ENCODE measurements around the gene IMPG1.
"Not testable (repeated sequence)": the region's sequence is repeated elsewhere in the genome, so short reads cannot be mapped to it uniquely, and the experiment has no call there.

The IMPG1 gene

GRCh38 chr6:75946146-75946831, 126.2 kb downstream of the IMPG1 start:
- no peak for DNase-seq (ENCODE audit: low read depth)

- no peak for DNase-seq (ENCODE audit: low read depth)
These were observed 129.1 kb downstream of the IMPG1 start for GRCh38 chr6:75943381-75943780.

GRCh38 chr6:75941509-75941908, 131.0 kb downstream of the IMPG1 start:
- DNase-seq (ENCODE audit: low read depth), result no peak

- no peak for DNase-seq (ENCODE audit: low read depth)
These were observed 131.9 kb downstream of the IMPG1 start for GRCh38 chr6:75940564-75940963.

GRCh38 chr6:75937846-75938245, 134.6 kb downstream of the IMPG1 start:
- no peak for DNase-seq (ENCODE audit: low read depth)

GRCh38 chr6:75936682-75937081, 135.8 kb downstream of the IMPG1 start:
- no peak for DNase-seq (ENCODE audit: low read depth)

GRCh38 chr6:75935473-75935793, 137.0 kb downstream of the IMPG1 start:
- no peak for DNase-seq (ENCODE audit: low read depth)

- DNase-seq (ENCODE audit: low read depth), result no peak
These were observed 137.6 kb downstream of the IMPG1 start for GRCh38 chr6:75934643-75935472.

- no peak for DNase-seq (ENCODE audit: low read depth)
These were observed 139.0 kb downstream of the IMPG1 start for GRCh38 chr6:75933387-75933975.

GRCh38 chr6:75932067-75932466, 140.4 kb downstream of the IMPG1 start:
- DNase-seq (ENCODE audit: low read depth), result no peak

- DNase-seq (ENCODE audit: low read depth), result no peak
These were observed 141.3 kb downstream of the IMPG1 start for GRCh38 chr6:75931011-75931680.

GRCh38 chr6:75926293-75927168, 145.9 kb downstream of the IMPG1 start:
- no peak for DNase-seq (ENCODE audit: low read depth)

GRCh38 chr6:75922226-75922625, 150.2 kb downstream of the IMPG1 start:
- DNase-seq (ENCODE audit: low read depth), result no peak

GRCh38 chr6:75913040-75913439, 159.4 kb downstream of the IMPG1 start:
- DNase-seq (ENCODE audit: low read depth), result no peak

GRCh38 chr6:75907444-75907843, 165.0 kb downstream of the IMPG1 start:
- DNase-seq (ENCODE audit: low read depth), result no peak

GRCh38 chr6:75906871-75907270, 165.6 kb downstream of the IMPG1 start:
- no peak for DNase-seq (ENCODE audit: low read depth)

GRCh38 chr6:75905129-75905528, 167.3 kb downstream of the IMPG1 start:
- not testable (repeated sequence) for DNase-seq (ENCODE audit: low read depth)

GRCh38 chr6:75900216-75900615, 172.2 kb downstream of the IMPG1 start:
- not testable (repeated sequence) for DNase-seq (ENCODE audit: low read depth)

GRCh38 chr6:75896526-75896925, 175.9 kb downstream of the IMPG1 start:
- no peak for DNase-seq (ENCODE audit: low read depth)

- DNase-seq (ENCODE audit: low read depth), result no peak
These were observed 178.7 kb downstream of the IMPG1 start for GRCh38 chr6:75893776-75894152.

GRCh38 chr6:75893058-75893775, 179.2 kb downstream of the IMPG1 start:
- no peak for DNase-seq (ENCODE audit: low read depth)

All from activated T-cell treated with anti-CD3 and anti-CD28 coated beads for 1 hour (primary cell).